ENCODE measurements around the gene SPATA46. TPM values are rescaled to one million over a fixed set of nuclear protein-coding genes. Genes with fewer than 3 reads are reported as not detected.

Gene SPATA46
- total and polyA plus RNA-seq, 7 donors: not detected

DNA sequence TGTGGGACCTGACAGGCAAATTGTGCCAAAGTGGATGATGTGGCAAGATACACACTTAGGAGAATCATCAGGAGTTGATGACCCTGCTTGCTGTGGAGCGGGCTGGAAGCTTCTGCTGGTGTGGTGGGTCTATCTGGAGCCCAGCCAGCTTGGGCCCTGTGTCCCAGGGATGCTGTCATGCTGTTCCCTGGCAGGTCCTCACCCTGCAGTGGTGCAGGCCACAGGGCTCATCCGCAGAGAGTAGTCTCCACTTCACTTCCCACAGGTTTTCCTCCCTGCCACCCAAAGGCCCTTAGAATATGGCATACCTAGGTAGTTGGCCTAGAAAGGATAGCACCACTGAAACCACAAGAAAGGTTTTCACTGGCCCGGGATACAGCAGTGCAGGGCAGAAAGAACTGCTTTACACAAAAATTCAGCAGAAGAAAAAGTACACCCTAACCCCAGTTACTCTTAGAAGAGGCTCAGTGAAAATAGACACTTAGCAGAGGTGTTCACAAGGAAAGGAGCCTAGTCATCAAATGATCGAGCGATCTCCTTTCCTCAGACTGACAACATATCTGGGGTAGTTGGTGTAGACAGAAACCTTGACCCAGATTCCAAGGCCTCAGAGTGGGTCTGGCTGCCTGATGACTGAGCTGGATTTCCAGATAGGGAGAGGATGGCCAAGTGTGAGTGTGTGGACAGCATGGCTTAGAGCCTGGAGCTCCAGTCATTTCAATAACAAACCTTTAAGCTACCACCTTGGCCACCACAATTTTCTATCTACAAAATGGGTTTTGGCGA is 3.6 kb upstream of the SPATA46 start:
- H3K9me3 ChIP-seq: no peaks in the 10 kb centered on the region
- ATAC-seq (peak in 1 of 4 donors; percentile 78), DNase-seq (no peak)
- H3K27ac ChIP-seq: no peak overlapping the region
- no peak for TF ChIP-seq CTCF (IDR thresholded peaks at IDR 0.05)
- H3K4me1 ChIP-seq: no peaks in the 10 kb centered on the region
- 78 to 94% (median 83%) methylated on average over 6 of the region's 6 CpGs for WGBS, 3 donors
- no peaks in the 10 kb centered on the region for H3K27me3 ChIP-seq (ENCODE audit: insufficient read depth in 3 of 3, low read length in 2 of 3)
- intact Hi-C loops (cut with DNase I): no loop called here
- no peak overlapping the region for H3K4me3 ChIP-seq
- H3K36me3 ChIP-seq (ENCODE audit: insufficient read depth in 1 of 2, low read depth in 1 of 2): no peaks in the 10 kb centered on the region

GRCh38 chr1:162375463-162375862 is 1.2 kb downstream of the SPATA46 start:
- H3K4me3 ChIP-seq: no peak overlapping the region
- intact Hi-C loops (cut with DNase I): no loop called here
- 83 to 87% (median 85%) methylated on average over 8 of the region's 8 CpGs for WGBS, 3 donors
- no peaks in the 10 kb centered on the region for H3K9me3 ChIP-seq
- no peak for DNase-seq
- no peak for ATAC-seq
- H3K27me3 ChIP-seq (ENCODE audit: insufficient read depth in 3 of 3, low read length in 2 of 3): no peaks in the 10 kb centered on the region
- H3K27ac ChIP-seq: no peak overlapping the region
- no peak for TF ChIP-seq CTCF (IDR thresholded peaks at IDR 0.05)
- H3K4me1 ChIP-seq: no peaks in the 10 kb centered on the region
- no peaks in the 10 kb centered on the region for H3K36me3 ChIP-seq (ENCODE audit: insufficient read depth in 1 of 2, low read depth in 1 of 2)

GRCh38 chr1:162374406-162374805 is 2.2 kb downstream of the SPATA46 start:
- no peak for DNase-seq
- ATAC-seq: no peak
- intact Hi-C loops (cut with DNase I): no loop called here
- H3K36me3 ChIP-seq (ENCODE audit: insufficient read depth in 1 of 2, low read depth in 1 of 2): no peaks in the 10 kb centered on the region
- no peaks in the 10 kb centered on the region for H3K27me3 ChIP-seq (ENCODE audit: insufficient read depth in 3 of 3, low read length in 2 of 3)
- H3K4me3 ChIP-seq: no peak overlapping the region
- H3K27ac ChIP-seq: no peak overlapping the region
- no peak for TF ChIP-seq CTCF (IDR thresholded peaks at IDR 0.05)
- H3K4me1 ChIP-seq: no peaks in the 10 kb centered on the region
- 78 to 85% (median 81%) methylated on average over 9 of the region's 9 CpGs for WGBS, 3 donors
- H3K9me3 ChIP-seq: no peaks in the 10 kb centered on the region

DNA sequence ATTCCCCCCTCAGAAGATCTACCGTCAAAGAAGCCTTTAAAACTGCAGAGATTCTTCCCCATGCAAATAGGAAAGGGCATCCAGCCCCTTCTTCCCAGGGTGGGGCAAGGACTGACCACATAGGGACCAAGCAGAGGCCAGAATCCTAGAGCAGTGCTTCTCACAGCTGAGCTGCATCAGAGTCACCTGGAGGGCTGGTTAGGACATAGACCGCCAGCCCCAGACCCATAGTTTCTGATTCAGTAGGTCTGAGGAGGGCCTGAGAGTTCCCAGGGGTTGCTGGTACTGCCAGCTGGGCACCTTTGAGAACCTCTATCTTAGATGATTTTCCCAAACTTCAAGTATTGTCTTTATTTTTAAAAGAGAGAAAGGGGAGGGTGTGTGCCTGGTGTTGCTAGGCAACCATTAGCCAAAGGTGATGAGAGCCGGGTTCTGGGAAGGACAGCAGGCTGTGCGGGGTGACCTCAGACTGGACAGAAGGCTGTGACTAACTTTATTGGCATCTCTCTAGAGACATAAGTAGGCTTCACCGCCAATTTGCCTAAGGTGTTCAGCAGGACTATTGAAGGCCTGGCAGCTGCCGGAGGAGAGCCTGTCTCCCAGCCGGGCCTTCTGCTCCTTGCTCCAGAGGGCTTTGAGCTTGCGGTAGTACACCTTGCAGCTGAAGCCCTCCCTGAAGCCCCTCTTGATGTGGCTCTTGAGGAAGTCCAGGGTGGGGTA is 3.0 kb downstream of the SPATA46 start:
- H3K4me1 ChIP-seq: no peaks in the 10 kb centered on the region
- H3K27me3 ChIP-seq (ENCODE audit: insufficient read depth in 3 of 3, low read length in 2 of 3): no peaks in the 10 kb centered on the region
- ATAC-seq (no peak), DNase-seq (no peak)
- H3K36me3 ChIP-seq (ENCODE audit: insufficient read depth in 1 of 2, low read depth in 1 of 2): no peaks in the 10 kb centered on the region
- H3K27ac ChIP-seq: no peak overlapping the region
- intact Hi-C loops (cut with DNase I): no loop called here
- no peak for TF ChIP-seq CTCF (IDR thresholded peaks at IDR 0.05)
- H3K4me3 ChIP-seq: no peak overlapping the region
- H3K9me3 ChIP-seq: no peaks in the 10 kb centered on the region
- WGBS, 3 donors: 77 to 88% (median 87%) methylated on average over 8 of the region's 8 CpGs
